NCI-H128 (cell line): ENCODE measurements around the gene ITGA1.
"Not testable (repeated sequence)": the region's sequence is repeated elsewhere in the genome, so short reads cannot be mapped to it uniquely, and the experiment has no call there.

ENCODE experiments used
- DNase-seq: peaks from one replicate; lab custom pipeline; 2025; ENCODE audit not compliant: unreplicated experiment; lab: John Stamatoyannopoulos, UW

ITGA1 gene

DNA sequence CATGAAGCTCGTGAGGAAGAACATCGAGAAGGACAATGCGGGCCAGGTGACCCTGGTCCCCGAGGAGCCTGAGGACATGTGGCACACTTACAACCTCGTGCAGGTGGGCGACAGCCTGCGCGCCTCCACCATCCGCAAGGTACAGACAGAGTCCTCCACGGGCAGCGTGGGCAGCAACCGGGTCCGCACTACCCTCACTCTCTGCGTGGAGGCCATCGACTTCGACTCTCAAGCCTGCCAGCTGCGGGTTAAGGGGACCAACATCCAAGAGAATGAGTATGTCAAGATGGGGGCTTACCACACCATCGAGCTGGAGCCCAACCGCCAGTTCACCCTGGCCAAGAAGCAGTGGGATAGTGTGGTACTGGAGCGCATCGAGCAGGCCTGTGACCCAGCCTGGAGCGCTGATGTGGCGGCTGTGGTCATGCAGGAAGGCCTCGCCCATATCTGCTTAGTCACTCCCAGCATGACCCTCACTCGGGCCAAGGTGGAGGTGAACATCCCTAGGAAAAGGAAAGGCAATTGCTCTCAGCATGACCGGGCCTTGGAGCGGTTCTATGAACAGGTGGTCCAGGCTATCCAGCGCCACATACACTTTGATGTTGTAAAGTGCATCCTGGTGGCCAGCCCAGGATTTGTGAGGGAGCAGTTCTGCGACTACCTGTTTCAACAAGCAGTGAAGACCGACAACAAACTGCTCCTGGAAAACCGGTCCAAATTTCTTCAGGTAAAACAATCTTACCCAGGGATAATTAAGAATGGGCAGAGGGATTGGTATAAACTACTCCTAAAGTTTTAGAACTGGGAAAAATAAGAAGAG, 12.9 kb downstream of the ITGA1 start:
- DNase-seq: no peak

GRCh38 chr5:52801329-52801728, 13.6 kb downstream of the ITGA1 start:
- DNase-seq: no peak

DNA sequence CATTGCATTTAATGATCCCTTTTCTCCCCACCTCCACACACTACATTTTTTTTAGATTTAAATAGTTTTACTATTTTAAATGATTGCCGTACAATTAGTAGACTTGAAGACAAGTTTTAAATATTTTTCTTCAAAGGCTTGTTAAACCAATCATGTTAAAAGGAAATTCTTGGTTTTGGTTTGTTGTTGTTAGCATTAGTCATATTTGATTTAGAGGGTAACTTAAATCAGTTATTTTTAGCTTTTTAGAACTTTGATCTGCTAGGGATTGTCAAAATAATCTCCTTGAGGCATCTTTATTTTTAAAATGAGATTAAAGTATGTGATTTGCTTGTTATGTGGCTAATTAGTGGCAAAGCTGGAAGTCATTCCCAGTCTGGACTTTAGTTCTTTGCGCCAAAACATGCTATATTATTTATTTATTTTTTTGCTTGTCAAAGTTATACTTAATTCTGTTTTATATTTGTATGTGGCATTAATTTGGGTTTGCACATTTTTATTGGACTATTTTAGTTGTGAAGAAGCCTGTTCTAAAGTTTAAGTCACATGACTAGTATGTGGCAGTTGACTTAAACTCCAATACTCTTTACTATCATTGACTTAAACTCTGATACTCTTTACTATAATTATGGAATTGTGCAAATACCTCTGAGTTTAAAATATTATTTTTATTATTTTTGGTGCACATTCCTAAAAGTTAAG, 14.7 kb downstream of the ITGA1 start:
- no peak for DNase-seq

GRCh38 chr5:52802974-52803336, 15.2 kb downstream of the ITGA1 start:
- no peak for DNase-seq

DNA sequence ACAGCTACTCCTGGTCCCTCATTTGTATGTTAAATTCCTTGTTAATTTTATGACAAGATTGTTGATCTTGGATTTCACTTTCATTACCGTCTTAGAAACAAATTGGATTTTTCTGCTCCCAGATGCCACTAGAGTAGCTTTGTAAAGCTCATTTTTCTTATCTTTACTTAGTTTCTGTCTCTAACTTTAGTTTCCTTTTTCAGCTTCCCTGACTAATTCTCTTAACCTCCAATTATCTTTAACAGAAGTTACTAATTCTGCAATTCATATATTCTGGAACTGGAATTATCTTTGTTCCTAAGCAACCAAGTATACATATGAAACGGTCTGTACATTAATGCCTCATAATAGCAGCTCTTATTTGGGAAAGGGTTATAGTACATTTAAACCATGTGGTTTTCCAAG, 16.7 kb downstream of the ITGA1 start:
- no peak for DNase-seq

DNA sequence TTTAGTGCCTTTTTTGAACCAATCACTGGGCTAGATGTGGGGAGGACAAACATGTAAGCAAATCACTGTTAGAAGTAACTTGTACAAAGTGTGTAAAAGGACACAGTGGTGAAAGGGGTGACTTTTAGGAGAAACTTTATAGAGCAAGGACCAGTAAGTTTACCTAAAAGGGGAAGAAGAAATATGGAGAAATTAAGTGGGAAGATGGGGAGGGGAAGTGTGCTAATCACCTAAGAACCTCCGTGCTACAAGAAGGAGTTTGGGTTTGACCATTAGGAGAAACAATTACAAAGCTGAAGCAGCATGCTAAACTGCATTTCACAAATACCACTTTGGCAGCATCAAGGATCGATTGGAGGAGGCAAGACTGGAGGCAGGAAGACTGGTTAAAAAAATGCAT, 17.3 kb downstream of the ITGA1 start:
- DNase-seq: no peak

DNA sequence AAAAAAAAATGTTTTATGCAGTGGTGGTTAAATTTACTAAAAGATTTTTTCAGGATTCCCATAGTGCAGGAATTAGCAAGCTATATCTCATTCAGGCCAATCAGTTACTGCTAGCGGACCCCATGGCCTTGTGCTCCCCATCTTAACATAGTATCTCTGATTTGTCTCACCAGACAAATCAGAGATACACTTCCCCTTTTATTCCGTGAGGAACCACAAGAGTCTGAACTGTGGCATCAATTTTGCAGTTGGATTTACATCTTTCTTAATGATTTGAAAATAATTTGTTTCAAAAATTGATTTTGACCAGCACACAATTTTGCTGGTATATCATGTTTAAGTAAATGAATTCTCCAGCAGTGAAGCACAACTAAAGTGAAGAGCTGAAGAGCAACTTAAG, 17.9 kb downstream of the ITGA1 start:
- no peak for DNase-seq

GRCh38 chr5:52807037-52807436, 19.3 kb downstream of the ITGA1 start:
- no peak for DNase-seq

DNA sequence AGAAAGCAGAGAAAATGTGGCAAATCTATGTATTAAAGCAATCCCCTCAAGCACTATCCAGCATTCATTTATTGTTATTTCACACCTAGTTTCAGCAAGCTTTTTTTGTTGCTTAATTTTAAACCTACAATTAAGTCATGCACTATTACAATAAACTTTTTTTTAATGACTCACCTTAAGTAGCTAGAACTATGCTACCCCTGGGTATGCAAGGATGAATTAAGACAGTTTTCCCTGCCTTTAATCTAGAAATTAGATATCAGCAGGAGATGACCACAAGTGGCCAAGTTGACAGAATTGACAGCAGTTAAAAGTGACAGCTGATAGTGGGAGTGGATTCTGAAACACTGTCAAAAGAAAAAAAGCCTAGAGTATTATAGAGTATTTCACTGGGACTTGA, 20.0 kb downstream of the ITGA1 start:
- no peak for DNase-seq

GRCh38 chr5:52808316-52808901, 20.7 kb downstream of the ITGA1 start:
- DNase-seq: no peak

GRCh38 chr5:52809884-52810283, 22.2 kb downstream of the ITGA1 start:
- DNase-seq: no peak

DNA sequence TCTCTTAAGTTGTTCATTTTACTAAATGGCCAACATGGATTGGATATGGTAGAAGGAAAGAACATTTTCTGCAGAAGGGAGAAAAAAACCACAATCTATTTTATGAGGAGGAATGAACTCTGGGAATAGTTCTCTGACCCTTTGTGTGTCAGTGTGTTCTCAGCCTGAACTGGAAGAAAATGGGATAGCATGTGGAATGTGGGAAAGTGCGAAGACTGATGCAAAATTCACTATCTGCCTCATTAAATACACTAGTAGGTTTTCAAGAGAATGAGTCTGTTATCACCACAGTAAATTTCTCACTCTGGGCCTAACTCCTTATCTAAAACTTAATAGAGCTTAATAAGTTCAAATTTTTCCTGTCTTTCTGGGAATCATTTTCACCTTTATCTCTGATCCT, 22.7 kb downstream of the ITGA1 start:
- DNase-seq: no peak

GRCh38 chr5:52811067-52811749, 23.5 kb downstream of the ITGA1 start:
- DNase-seq: no peak

- DNase-seq: no peak
Observed at GRCh38 chr5:52814352-52815148, 26.8 kb downstream of the ITGA1 start.

DNA sequence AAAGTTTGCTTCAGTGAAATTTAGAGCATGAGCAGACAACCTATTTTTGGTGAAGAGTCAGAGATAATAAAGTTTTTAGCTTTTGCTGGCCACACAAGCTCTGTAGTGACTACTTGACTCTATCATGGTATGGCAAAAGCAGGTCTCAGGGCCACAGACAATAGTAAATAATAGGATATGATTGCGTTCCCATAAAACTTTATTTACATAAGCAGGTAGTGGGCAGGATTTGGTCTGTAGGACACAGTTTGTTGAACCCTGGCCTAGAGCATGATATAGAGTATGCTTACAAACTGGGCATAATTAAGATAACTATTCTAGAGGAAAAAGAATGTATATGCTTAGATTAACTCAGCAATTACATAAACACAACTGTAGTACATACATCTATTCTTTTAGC, 30.1 kb downstream of the ITGA1 start:
- DNase-seq: no peak

- no peak for DNase-seq
Observed at GRCh38 chr5:52818360-52818759, 30.6 kb downstream of the ITGA1 start.

- not testable (repeated sequence) for DNase-seq
Observed at GRCh38 chr5:52818807-52819206, 31.1 kb downstream of the ITGA1 start.

DNA sequence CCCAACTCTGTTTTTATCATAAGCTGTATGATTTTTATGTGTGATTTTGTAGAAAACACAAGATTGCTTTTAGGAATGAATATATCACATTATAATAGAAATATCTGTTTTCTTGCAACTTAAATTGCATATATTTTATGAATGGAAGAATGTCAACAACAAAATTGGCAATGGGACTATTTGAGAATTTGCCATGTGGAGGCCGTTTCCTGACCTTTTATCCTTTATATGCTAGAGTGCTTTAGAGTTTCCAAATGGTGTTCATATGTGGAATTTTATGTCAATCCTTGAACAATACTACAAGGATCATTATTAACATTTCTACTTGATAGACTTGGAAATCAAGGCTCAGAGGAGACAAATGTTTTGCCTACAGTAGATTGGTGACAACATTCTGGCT, 34.2 kb downstream of the ITGA1 start:
- no peak for DNase-seq

GRCh38 chr5:52822437-52822836, 34.7 kb downstream of the ITGA1 start:
- DNase-seq: no peak

DNA sequence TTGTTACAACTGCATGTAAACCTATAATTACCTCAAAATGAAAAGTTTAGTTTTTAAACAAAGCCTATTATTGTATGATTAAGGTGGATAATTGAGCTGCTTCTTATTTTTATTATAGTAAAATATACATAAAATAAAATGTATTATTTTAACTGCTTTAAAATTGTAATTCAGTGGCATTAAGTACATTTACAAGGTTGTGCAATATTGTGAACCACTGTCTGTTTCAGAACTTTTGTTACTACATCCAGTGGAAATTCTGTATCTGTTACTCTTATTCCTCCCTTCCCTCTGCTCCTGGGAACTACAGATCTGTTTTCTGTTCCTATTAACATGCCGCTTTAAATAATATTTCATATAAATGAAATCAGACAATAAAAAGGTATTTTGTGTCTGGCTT, 37.1 kb downstream of the ITGA1 start:
- no peak for DNase-seq

- no peak for DNase-seq
Observed at GRCh38 chr5:52825826-52826225, 38.1 kb downstream of the ITGA1 start.
